COLO668 (cell line): Measurements from ENCODE around the gene APH1B.

Experiments used
- DNase-seq: peaks from one replicate; lab custom pipeline; 2025; ENCODE audit not compliant: unreplicated experiment; lab: John Stamatoyannopoulos, UW

The APH1B gene

GRCh38 chr15:63251701-63252100 is 25.7 kb upstream of the APH1B start:
- DNase-seq: no peak

DNA sequence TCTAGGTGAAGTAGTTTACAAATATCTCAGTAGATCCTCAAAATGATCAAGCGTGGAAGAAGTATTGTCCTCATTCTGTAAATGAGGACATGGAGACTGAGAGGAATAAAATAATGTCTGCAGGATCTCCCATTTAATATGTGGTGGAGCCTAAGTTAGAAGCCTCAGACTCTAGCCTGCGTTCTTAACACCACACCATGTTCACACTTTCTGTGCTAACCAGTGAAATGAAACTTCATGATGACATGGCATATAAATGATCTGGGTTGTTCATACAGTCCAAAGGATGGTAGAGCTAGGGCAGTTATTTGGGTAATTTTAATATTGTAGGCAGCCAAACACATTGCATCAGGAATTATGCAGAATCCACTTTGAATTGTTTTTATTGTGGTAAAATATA is 25.1 kb upstream of the APH1B start:
- DNase-seq: no peak

GRCh38 chr15:63254991-63255390 is 22.4 kb upstream of the APH1B start:
- DNase-seq: no peak

GRCh38 chr15:63255489-63255990 is 21.9 kb upstream of the APH1B start:
- no peak for DNase-seq

GRCh38 chr15:63256433-63257274 is 20.8 kb upstream of the APH1B start:
- no peak for DNase-seq

GRCh38 chr15:63258658-63259057 is 18.7 kb upstream of the APH1B start:
- no peak for DNase-seq

- no peak for DNase-seq
Observed at GRCh38 chr15:63260791-63261190, 16.6 kb upstream of the APH1B start.

GRCh38 chr15:63261311-63261710 is 16.1 kb upstream of the APH1B start:
- DNase-seq: no peak

- no peak for DNase-seq
Observed at GRCh38 chr15:63263519-63263918, 13.9 kb upstream of the APH1B start.

DNA sequence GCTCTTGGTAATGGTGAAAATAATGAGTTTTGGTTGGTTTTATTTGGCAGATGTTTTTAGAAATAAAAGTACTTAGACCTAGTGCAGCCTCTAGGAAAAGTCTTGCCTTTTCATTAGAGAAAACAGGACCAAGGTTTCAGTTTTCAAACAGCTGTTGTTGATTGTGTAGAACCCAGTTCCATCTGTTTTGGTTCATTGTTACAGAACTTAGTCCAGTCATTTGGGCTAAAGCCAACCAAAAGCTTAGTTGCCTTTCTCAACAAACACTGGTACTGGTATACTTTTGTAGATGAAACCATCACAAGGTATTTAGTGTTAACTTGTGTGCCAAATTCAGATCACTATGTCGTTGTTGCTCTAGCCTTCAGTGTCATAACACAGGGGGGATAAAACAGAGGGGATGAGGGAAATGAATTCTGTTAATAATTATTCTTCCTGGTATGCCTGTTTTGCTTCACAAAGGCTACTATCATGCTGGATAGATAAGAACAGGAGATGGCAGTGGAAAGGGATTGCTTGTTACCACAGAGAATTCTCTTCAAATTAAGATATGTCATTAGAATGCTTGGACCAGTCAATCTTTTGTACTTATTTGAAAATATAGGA is 12.6 kb upstream of the APH1B start:
- no peak for DNase-seq

DNA sequence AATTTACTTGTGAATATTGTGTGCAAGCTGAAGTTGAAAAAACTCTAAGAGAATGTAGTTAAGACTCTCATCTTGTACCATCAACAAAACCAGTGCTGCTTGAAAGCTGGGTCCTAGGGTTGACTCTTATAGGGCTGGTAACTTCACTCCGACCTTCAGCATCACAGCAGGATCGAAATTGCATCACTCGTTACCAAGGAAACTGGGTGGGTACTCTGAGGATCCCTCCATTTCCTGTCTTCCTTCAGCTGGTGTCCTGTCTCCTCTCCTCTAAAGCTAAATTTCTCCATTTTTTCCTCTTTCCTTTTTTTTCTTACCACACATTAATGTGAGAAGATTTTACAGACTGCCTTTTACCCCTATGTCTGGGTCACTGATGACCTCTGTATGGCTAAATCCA is 3.0 kb upstream of the APH1B start:
- no peak for DNase-seq

DNA sequence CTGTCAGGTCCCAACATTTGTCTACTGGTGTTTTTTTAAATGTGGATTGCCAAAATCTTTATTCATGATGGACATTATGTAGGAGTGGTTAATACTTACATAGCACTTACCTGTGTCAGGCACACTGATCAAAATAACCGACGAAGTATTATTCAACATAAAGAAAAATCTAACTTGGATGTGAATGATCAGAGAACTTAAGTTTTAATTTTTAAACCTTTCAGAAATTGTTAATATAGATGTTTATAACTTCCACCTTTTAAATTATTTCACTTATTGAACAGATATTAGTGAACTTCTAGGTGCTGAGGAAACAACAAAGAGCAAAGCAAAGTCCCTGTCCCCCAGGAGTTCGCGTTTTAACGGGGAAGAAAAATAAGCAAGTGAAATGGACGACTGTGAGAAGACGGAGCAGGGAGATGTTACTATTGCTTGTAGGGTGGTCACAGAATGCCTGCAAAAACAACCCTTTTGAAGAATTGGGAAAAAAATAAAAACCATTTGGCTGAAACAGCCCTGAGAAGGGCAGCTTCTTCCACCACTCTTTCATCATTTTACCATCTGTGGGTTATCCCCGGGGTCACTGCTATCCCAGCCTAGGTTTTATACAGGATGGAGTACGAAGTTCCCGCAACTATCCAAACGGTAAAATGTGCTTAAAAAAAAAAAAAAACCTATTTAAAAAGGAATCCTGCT is 915 bp upstream of the APH1B start:
- no peak for DNase-seq

- peak; percentile 30 for DNase-seq
Observed at GRCh38 chr15:63277893-63278456, 570 bp downstream of the APH1B start.

GRCh38 chr15:63283126-63283525 is 5.7 kb downstream of the APH1B start:
- no peak for DNase-seq

GRCh38 chr15:63284335-63284734 is 6.9 kb downstream of the APH1B start:
- DNase-seq: no peak

GRCh38 chr15:63287109-63287508 is 9.7 kb downstream of the APH1B start:
- DNase-seq: no peak

- no peak for DNase-seq
Observed at GRCh38 chr15:63288342-63288741, 10.9 kb downstream of the APH1B start.

DNA sequence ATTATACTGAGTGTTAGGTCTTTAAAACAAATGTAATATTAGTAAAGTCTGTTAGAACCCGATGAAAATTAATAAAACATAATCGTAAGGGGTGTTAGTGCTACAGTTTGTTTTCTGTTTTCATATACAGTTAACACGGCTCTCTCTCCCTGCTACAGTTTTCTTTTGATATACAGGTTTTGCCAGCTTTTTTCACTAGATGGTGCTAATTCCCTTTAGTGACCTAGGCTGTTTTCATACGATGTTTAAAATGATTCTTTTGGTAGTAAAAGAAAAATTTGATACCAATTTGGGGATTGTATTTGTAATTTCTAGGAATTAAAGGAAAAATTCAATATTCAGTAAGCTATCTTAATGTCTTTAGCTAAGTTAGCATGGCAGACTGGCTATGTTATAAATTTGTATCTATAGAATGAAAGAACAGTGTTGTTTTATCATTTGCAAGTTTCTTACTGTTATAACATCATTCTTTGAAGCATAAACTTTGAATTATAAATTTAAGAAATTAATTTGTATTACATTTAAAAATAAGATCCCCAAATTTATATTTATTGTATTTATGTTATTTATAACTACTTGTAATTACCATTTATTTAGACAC is 11.5 kb downstream of the APH1B start:
- no peak for DNase-seq

DNA sequence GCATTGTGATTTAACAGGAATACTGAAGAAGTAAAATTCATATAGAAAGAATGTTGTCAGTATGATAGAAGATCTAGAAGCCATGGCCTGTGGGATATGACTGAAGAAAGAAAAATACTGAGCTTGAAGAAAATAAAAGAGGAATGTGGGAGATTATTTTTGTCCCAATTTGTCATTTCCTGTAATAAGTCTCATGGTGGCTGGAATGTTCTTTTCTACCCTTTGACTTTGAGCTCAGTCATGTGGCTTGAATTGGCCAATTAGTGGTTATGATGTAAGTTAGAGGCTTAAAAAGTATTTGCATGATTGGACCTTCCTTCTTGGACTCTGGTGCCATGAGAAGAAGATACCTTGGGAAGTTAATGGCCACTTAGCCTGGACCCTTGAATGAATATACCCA is 14.1 kb downstream of the APH1B start:
- DNase-seq: no peak

- no peak for DNase-seq
Observed at GRCh38 chr15:63292241-63292640, 14.8 kb downstream of the APH1B start.

GRCh38 chr15:63292771-63293170 is 15.4 kb downstream of the APH1B start:
- no peak for DNase-seq
